ENCODE measurements around the gene LRP8. TPM values are rescaled to one million over a fixed set of nuclear protein-coding genes. Genes with fewer than 3 reads are reported as not detected.

The LRP8 gene
- total and polyA plus RNA-seq, 2 of the 13 experiments (the other 11 are each of a cell fraction or from before 2014, with no cell fraction given), result 17.3 to 17.4 TPM

GRCh38 chr1:53220171-53220961 is 107.5 kb downstream of the LRP8 start, which contains the start of gene CZIB (continued):
- peak; percentile 58; the same call in 1 of the 2 replicates for TF ChIP-seq ZBTB20 (CRISPR knock-in tag; IDR thresholded peaks at IDR 0.05; ENCODE audit: borderline replicate concordance, low read depth)
- peak; percentile 17; the same call in 1 of the 2 replicates for TF ChIP-seq ZNF12 (CRISPR knock-in tag; IDR thresholded peaks at IDR 0.05)
- TF ChIP-seq DNMT3B (CRISPR knock-in tag; conservative IDR thresholded peaks at IDR 0.05), result no peak
- TF ChIP-seq ZFX (CRISPR knock-in tag; IDR thresholded peaks at IDR 0.05; ENCODE audit: low read depth), result peak; percentile 99
- TF ChIP-seq ZNF720 (CRISPR knock-in tag; IDR thresholded peaks at IDR 0.05), result peak; percentile 73; the same call in 1 of the 2 replicates
- TF ChIP-seq BATF2 (CRISPR knock-in tag; IDR thresholded peaks at IDR 0.05), result peak; percentile 61; the same call in 1 of the 2 replicates
- TF ChIP-seq ZFYVE20 (CRISPR knock-in tag; IDR thresholded peaks at IDR 0.05; ENCODE audit: borderline replicate concordance, low read depth), result 0 out of 2 replicates have a peak, but pooled peaks have one; percentile 82
- peak; percentile 69; the same call in 1 of the 2 replicates for TF ChIP-seq RFXAP (CRISPR knock-in tag; IDR thresholded peaks at IDR 0.05; ENCODE audit: borderline replicate concordance)
- TF ChIP-seq IRF9 (CRISPR knock-in tag; IDR thresholded peaks at IDR 0.05; ENCODE audit: borderline replicate concordance), result peak; percentile 78
- peak; percentile 55; the same call in 1 of the 2 replicates for TF ChIP-seq ZNF33B (CRISPR knock-in tag; IDR thresholded peaks at IDR 0.05)
- TF ChIP-seq ZNF615 (CRISPR knock-in tag; IDR thresholded peaks at IDR 0.05; ENCODE audit: borderline replicate concordance), result 0 out of 2 replicates have a peak, but pooled peaks have one; percentile 71
- no peak for TF ChIP-seq HNF1A (IDR thresholded peaks at IDR 0.05; ENCODE audit: low read depth)
- TF ChIP-seq HNF1A (CRISPR knock-in tag; IDR thresholded peaks at IDR 0.05; ENCODE audit: borderline replicate concordance), result peak; percentile 86; the same call in 1 of the 2 replicates
- TF ChIP-seq ZBTB4 (CRISPR knock-in tag; IDR thresholded peaks at IDR 0.05; ENCODE audit: borderline replicate concordance), result peak; percentile 89; the same call in 1 of the 2 replicates
- peak; percentile 93; the same call in 1 of the 2 replicates for TF ChIP-seq ARNT2 (CRISPR knock-in tag; IDR thresholded peaks at IDR 0.05; ENCODE audit: low read depth)
- peak; percentile 44; the same call in 1 of the 2 replicates for TF ChIP-seq RCOR2 (CRISPR knock-in tag; IDR thresholded peaks at IDR 0.05)
- peak; percentile 90 for TF ChIP-seq IKZF4 (CRISPR knock-in tag; IDR thresholded peaks at IDR 0.05; ENCODE audit: borderline replicate concordance, low read depth, not compliant biosample characterization)
